ENCODE data around the gene DKC1. TPM values are rescaled to one million over a fixed set of nuclear protein-coding genes. Genes with fewer than 3 reads are reported as not detected.

DKC1 gene
- total and polyA plus RNA-seq, 2 of the 4 experiments (the other 2 are of a cell fraction), result 49.9 to 63.8 TPM

- Histone ChIP-seq H3K14ac (replicated peaks; ENCODE audit: low read depth, low read length) (no peak overlapping the region), H2AK5ac (ENCODE audit: low read depth, low read length) (no peak overlapping the region), H3K4me2 (ENCODE audit: low read depth, low read length) (peak overlapping the region; percentile 96; the same call in 1 of the 2 replicates), H3K79me1 (ENCODE audit: low read depth in 1 of 2, low read length in 2 of 2) (no peaks in the 10 kb centered on the region; a peak in 1 of 4 replicates), H2BK120ac (ENCODE audit: low read depth, low read length) (no peak overlapping the region), H2BK20ac (ENCODE audit: low read depth, low read length) (no peak overlapping the region), H3K27ac (ENCODE audit: insufficient read depth, low read length) (no peak overlapping the region), H4K5ac (ENCODE audit: low read depth, low read length) (no peak overlapping the region), H2AFZ (replicated peaks; ENCODE audit: low read length, poor library complexity) (no peak overlapping the region), H3K56ac (ENCODE audit: extremely low read depth, insufficient read depth, low read length) (no peak overlapping the region), H3K9me1 (ENCODE audit: insufficient read depth, low read length) (no peaks in the 10 kb centered on the region), H2BK5ac (ENCODE audit: low read depth, low read length, poor library complexity, severe bottlenecking) (no peak overlapping the region), H3K18ac (ENCODE audit: low read depth, low read length) (no peak overlapping the region), H3K9me3 (ENCODE audit: control insufficient read depth, insufficient read depth, low read length) (no peaks in the 10 kb centered on the region), H3K23ac (ENCODE audit: low read depth, low read length) (0 out of 2 replicates have a peak overlapping the region, but pooled peaks have one; percentile 85), H2AK9ac (replicated peaks; ENCODE audit: low read depth, low read length, poor library complexity) (no peak overlapping the region), H3K4me3 (ENCODE audit: insufficient read depth, low read depth, low read length) (peak overlapping the region; percentile 82; the same call in 1 of the 2 replicates), H3K4me1 (ENCODE audit: control insufficient read depth, insufficient read depth, low read length) (no peaks in the 10 kb centered on the region), H3K36me3 (ENCODE audit: control insufficient read depth, insufficient read depth, low read length) (no peaks in the 10 kb centered on the region), H3K9ac (ENCODE audit: low read depth, low read length) (peak overlapping the region; percentile 36; the same call in 1 of the 2 replicates), H4K91ac (ENCODE audit: insufficient read depth, low read depth, low read length) (no peak overlapping the region), H4K8ac (ENCODE audit: low read depth in 2 of 2, low read length in 2 of 2) (no peak overlapping the region), H3K27me3 (ENCODE audit: control insufficient read depth, insufficient read depth, low read length) (peaks cover 2% of the 10 kb centered on the region), H3K4ac (ENCODE audit: low read depth, low read length) (no peak overlapping the region), H2BK15ac (ENCODE audit: low read depth, low read length) (no peak overlapping the region), H4K20me1 (ENCODE audit: insufficient read depth, low read length) (no peaks in the 10 kb centered on the region)
- no CpG with 5 or more reads among the region's 6 CpGs for WGBS, 2 experiments (ENCODE audit: extremely low coverage in 2 of 2, insufficient read length in 1 of 2)
- intact Hi-C loops (cut with micrococcal nuclease) (no loop called here), in situ Hi-C loops (cut with MboI; ENCODE audit: low sequenced_read_pairs) (loop anchor here (25.0 kb wide), 1 partner anchor 163 kb away; the partner anchor contains the start of gene CTAG1A), dilution Hi-C loops (cut with HindIII; ENCODE audit: low sequenced_read_pairs, unreplicated experiment) (no loop called here)
- no TSS peak for BruUV-seq (replicated peaks)
- DNase-seq (no peak), ATAC-seq (ENCODE audit: low read depth) (no peak)
- POLR2A ChIA-PET (ENCODE audit: unreplicated experiment), result no interaction called here
- CTCF ChIA-PET, result interaction anchor here (0.7 to 1.8 kb wide), 5 partner anchors 18 to 90 kb away, joined by 3 to 5 read pairs (median 3); no protein-coding TSS in a partner anchor
- TF ChIP-seq MXI1 (IDR thresholded peaks at IDR 0.05; ENCODE audit: borderline replicate concordance, low read depth, low read length) (no peak), RFX5 (IDR thresholded peaks at IDR 0.05; ENCODE audit: low read depth, low read length) (no peak), FOS (IDR thresholded peaks at IDR 0.05; ENCODE audit: low read depth, low read length) (no peak), CTCF (conservative IDR thresholded peaks at IDR 0.05; ENCODE audit: low read depth, low read length) (no peak), MAZ (IDR thresholded peaks at IDR 0.05; ENCODE audit: borderline replicate concordance, low read depth, low read length) (no peak), SMC3 (IDR thresholded peaks at IDR 0.05; ENCODE audit: low read depth, low read length) (no peak), POLR2A (IDR thresholded peaks at IDR 0.05; ENCODE audit: low read depth, low read length) (no peak), BHLHE40 (IDR thresholded peaks at IDR 0.05; ENCODE audit: low read depth, low read length) (no peak), NFE2L2 (IDR thresholded peaks at IDR 0.05; ENCODE audit: low read depth, low read length) (no peak), CEBPB (IDR thresholded peaks at IDR 0.05; ENCODE audit: low read depth, low read length) (no peak), RCOR1 (IDR thresholded peaks at IDR 0.05; ENCODE audit: insufficient replicate concordance, low read length) (no peak), CHD1 (IDR thresholded peaks at IDR 0.05; ENCODE audit: low read depth, low read length) (no peak), MAFK (IDR thresholded peaks at IDR 0.05; ENCODE audit: low read depth, low read length) (no peak), ELK1 (IDR thresholded peaks at IDR 0.05; ENCODE audit: borderline replicate concordance, low read depth, low read length) (no peak), USF2 (IDR thresholded peaks at IDR 0.05; ENCODE audit: low read depth, low read length) (no peak), RAD21 (IDR thresholded peaks at IDR 0.05; ENCODE audit: low read length) (no peak)
Observed at GRCh38 chrX:154749856-154750255, 12.8 kb upstream of the DKC1 start.
